COLO829 (cell line): Measurements from ENCODE around the gene PIEZO2.
"Not testable (repeated sequence)": the region's sequence is repeated elsewhere in the genome, so short reads cannot be mapped to it uniquely, and the experiment has no call there.

ENCODE experiments used
- DNase-seq: peaks from one replicate; pipeline ENCODE4 v3.0.0; 2012; ENCODE audit warnings: low spot score

PIEZO2 gene

DNA sequence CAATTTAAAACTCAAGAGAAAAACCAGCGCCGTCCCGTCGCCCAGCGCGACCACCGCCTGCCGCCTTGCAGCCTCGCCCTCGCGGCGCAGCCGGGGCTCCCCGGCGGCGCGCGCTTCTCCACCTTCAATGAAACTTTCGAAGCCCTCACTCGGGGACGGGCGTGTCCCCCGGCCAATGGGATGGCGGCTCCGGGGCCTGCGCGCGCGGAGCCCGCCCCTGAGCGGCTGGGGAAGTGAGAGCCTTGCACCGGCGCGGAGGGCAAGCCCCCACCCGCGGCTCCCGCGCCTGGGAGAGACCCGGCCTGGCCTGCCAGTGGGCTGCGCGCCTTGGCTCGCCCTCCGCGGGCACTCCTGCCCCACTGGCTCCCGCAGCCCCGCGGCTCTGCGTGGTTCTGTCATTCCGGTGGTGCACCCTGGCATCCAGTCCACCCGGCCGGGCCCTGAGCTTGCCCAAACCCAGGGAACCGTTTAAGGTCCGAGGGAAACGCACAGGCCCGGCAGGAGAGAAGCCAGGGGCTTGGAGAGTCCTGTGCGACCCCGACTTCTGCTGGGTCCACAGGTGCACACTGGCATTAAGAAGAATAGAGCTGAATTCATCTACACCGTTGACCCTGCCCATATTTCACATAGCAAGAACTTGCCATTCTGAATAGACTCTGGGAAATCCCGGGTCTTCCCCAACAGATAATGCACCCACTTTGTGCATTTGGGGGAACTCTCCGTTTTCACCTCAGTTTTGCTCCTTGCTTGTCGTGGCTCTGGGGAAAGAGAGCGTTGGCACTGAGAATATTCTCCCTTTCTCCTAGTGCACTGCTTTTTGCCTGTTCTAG lies at the start of gene PIEZO2:
TSS of gene PIEZO2 (minus strand) at position 129 of the 830 bp plus-strand sequence. CDS start 981 bp downstream, outside the sequence.
- DNase-seq = peak; percentile 35

DNA sequence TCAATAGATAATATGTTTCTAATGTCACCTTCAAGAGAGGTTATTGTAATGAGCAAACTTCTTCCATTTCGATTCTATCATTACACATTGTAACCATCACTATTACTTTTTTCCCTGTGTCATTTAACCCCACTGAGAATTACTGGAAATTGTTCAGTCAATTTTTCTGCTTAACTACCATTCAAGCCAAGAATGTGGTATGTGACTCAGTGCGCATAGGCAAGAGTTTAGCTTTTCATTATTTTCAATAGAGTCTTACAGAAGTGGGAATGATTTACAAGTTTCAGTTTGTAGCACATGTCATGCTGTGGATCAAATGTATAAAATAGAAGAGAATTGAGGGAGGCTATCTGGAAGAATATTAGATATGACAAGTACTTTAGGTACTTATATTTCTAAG lies 34.3 kb upstream of the PIEZO2 start:
- DNase-seq = no peak

DNA sequence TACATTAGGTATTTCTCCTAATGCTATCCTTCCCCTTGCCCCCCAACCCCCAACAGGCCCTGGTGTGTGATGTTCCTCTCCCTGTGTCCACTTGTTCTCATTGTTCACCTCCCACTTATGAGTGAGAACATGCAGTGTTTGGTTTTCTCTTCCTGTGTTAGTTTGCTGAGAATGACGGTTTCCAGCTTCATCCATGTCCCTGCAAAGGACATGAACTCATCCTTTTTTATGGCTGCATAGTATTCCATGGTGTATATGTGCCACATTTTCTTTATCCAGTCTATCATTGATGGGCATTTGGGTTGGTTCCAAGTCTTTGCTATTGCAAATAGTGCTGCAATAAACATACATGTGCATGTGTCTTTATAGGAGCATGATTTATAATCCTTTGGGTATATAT lies 32.3 kb upstream of the PIEZO2 start:
- not testable (repeated sequence) for DNase-seq

DNA sequence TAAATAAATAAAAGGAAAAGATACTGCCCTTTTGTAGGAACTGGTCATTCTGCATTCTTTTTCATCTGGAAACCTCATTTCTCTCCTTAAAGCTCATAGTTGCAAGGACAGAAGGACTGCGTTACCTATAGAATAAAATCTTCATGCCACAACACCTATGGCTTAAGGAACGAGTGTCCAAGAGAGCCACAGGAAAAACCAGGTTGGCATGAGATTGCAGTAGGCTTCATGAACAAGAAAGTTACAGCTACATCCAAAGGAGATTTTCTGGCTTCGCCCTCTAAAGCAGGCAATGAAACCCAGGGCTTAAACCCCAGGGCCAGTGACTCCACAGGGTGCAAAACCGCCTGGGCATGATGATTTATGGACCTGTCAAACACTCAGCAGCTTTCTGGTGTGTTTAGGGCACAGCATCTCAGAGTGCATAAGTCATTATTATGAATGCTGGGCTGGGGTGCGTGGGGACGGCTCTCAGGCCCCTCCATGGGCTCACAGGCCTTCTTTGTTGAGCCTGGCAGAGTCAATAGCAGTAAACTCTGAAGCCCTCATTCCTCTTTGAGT lies 30.7 kb upstream of the PIEZO2 start:
- DNase-seq = no peak

DNA sequence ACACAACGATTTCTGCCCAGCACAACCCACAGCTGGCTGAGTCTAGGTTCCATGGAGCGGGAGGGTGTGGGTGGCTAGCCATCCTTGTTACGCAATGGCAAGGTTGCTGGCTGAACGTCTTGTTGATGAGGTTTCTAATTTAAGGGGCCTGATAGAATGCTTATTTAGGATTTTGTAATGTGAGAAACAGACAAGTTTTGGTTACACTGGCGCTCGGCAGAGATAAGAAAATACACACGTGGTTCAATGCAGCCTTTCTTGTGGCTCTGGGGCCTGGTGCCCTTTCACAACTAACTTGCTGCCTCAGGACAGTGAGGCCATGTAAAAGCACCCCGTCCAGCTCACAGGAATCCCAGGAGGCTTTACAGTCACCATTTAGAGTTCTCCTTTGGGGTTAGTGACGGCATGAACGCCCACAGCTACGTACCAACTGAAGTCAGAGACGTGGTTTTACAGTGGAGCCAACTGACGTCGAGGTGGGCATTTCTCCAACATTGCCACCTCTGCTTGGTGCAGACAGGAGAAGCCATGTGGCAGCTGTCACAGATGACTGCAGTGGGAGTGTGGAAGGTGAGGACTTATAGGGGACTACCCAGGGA lies 29.7 kb upstream of the PIEZO2 start:
- DNase-seq = no peak

DNA sequence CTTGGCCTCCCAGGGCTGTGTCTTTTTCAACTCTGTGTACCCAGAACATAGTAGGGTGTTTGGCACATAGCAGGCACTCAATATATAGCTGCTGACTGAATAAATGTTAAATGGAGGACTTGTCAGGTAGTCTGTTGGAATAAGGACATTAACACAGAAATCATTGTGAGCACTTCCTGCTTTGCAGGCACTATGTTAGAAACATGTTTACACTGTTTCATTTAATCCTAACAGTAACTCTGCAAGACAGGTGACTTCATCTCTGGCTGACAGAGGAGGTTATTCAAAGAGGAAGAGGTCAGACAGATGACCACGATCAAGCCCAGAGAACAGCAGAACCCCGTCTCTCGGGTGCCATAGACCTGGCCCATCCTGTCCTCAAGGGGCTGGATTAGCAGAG lies 28.0 kb upstream of the PIEZO2 start:
- DNase-seq = no peak

DNA sequence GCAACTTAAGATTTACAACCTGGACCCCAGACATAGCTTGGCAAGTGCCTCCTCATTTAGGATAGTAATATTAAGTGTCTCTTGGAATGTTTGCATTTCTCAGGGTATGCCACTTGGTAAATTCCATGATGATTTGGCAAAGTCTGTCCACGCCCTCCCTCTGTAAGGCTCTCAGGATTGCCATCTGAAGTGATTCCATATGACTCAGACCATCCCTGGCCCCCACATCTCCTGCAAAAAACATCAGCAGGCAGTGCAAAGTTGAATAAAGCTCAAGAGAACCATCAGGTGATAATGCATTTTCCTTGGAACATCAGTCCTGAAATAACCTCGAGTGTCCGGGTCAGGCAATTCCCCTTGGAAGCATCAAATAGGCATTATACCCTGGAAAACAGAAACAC lies 27.1 kb upstream of the PIEZO2 start:
- DNase-seq = no peak

DNA sequence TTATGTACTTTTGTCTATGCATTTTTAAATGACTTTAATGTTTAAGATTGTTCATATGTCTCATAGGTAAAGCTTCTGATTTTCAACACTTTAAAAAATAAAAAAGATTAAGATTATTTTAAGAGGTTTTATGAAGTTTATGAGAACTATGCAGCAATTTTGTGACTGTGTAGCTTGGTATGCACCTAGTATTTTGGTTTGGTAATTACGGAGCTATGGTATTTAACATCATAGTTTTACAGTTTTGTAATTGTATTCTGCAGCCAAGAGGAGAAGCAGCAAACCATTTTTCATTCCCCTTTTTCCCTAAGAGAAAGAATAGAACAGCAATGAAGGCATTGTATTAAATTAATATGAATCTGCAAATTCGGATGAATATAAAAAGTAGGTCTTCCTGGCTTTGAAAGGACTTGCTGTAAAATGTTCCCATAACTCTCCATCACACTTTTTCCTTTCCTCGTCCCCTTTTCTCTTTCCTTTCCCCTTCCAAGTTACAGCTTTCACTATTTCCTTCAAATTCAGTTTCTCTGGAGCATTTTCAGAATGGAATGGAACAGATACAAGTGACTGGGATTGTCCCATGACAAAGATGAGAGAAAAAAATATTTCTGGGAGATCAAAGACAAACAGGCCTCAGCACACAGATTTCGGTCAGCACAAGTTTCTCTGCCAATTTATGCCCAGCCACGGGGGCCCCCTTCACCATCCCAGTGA lies 26.1 kb upstream of the PIEZO2 start:
- no peak for DNase-seq

DNA sequence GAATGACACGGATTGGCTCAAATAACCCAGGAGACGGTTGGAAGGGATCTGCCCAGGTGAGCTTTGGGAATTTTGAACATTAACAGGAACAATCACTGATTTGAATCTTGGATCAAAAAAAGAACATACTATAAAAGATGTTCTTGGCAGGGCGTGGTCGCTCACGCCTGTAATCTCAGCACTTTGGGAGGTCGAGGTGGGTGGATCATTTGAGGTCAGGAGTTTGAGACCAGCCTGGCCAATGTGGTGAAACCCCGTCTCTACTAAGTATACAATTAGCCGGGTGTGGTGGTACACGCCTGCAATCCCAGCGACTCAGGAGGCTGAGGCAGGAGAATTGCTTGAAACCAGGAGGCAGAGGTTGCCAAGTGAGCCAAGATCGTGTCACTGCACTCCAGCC lies 24.8 kb upstream of the PIEZO2 start:
- DNase-seq = not testable (repeated sequence)

DNA sequence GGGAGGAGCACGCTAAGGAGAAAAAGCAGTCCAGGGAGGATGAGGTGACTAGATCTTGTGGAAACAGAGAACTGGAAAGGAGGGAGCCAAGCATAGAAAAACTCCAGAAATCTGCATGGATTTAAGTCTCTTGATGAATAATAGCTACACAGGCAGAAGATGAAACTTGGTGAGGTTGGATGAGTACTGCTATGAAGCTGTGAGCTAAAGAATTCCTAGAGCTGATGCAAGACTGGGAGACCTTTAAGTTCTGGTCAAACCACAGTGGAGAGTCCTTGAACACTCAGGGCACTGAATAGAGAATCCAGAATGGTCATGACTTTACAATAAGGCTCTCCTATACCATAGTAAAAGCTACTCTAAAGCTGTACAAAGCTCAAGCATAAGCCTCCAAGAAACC lies 18.4 kb upstream of the PIEZO2 start:
- DNase-seq = no peak

DNA sequence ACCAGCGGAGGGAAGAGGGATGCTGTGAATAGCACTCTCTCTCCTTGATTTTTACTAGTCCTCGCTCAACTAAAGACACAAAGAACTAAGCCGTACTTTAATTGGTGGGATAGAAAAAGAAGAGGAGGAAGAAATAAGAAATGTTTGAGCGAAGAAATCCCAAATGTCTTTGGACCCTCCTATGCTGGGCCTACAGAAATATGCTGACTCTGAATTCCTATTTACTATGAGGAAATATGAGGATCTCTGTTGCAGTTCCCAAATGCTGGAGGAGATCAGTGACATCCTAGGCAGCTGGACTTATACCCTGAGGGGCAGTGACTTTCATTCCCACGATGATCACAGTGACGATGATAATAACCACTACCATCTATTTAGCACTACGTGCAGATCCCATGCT lies 16.6 kb upstream of the PIEZO2 start:
- no peak for DNase-seq

DNA sequence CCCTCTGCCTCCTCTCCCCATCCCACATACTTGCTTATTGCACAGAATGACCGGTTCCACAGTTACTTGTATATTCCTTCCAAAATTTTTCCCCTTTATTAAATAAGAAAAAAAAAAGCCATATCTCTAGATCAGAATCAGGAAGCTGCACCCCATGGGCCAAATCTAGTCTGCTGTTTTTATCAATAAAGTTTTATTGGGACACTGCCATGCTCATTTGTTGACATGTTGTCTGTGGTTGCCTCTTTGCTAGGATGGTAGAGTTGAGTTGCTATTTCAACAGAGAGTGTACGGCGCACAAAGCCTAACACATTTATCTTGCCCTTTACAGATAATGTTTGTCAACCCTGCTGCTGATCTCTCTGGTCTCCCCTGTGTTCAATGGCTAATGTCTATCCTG lies 15.8 kb upstream of the PIEZO2 start:
- no peak for DNase-seq

DNA sequence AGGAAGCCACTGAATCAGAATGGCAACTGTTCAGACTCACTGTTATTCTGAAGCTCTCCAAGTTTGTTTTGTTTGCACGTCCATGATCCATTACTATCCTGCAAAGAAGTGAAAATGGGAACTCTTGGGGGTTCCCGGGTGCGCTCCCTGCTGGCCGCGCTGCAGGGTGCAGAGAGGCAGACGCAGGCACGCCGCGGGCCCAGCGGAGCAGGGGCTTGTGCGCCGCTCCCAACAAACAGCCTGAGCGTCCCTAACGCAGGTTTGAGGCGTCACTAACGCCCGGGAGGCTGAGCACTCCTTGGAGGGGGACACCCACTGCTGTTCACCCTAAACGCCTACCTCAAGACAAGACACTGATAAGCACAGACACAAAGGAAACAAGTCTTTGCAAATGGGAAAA lies 14.3 kb upstream of the PIEZO2 start:
- DNase-seq = no peak

DNA sequence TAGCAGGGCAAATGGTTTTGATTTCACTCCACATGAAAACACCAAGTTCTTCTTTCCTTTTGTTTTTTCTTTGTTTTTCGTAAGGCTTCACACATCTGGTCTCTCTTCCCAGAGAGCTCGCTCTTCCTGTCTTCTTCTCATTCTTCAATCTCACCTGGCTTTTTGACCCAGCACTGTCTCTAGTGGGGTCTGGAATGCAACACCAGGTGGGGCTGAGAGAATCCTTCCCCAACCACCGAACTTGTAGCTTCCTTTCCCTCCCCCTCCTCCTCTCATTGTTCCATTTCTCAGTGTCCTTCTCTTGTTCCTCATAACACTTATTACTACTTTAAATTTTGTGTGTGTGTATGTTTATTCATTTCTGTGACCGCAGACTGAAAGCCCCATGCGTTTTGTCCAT lies 13.5 kb upstream of the PIEZO2 start:
- DNase-seq = no peak

DNA sequence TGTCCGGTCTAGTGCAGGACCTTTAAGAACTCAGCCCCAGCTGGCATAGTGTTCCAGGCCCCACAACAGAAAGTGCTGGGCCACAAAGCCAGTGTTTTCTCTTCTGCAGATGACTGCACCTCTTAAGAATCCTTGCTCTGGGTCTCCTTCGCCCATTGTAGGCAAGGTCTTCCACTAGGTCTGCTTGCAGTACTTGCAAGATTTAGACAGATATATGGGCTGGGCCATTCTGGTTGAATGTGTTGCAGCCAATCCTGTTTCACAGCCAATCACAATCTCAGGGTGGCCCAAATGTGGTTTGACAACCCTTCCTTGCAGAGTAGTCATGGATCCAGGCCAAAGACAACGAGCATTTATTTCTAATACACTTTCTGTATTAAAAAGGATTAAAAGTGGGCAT lies 13.1 kb upstream of the PIEZO2 start:
- no peak for DNase-seq

DNA sequence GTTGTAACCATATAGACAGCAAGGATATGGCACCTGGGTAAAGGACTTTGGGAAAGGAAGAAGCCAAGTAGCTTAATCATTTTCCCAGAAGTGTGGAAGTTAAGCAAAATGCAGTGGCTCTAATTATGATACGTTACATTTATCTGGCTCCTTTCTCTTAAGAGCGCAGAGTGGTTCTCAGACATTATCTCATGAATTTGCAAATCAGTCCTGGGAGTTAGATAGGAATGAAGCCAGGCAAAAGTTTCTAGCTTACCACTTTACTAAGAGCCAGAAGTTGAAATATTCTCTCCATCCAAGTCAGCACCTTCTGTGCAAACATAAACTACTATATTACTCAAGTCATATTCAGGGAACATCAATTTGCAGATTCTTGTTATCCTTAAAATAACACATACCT lies 10.9 kb upstream of the PIEZO2 start:
- no peak for DNase-seq

DNA sequence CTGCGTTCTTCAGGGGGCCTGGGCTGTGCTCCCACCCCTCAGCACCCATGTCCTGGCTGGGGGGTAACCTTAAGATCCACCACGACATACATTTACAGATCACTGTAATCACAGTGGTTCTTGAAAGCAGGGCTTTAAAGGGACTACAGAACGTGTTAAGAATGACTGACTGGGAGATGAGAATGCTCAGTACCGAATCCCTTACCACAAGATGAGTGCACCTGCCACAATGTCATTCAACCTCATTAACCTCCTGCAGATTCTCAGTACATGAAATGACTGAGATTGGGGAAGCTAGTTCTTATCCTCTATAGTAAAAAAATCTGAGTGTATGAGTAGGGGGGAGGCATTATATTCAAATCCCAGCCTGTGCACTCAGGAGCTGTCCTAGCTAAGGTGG lies 10.5 kb upstream of the PIEZO2 start:
- DNase-seq = no peak

DNA sequence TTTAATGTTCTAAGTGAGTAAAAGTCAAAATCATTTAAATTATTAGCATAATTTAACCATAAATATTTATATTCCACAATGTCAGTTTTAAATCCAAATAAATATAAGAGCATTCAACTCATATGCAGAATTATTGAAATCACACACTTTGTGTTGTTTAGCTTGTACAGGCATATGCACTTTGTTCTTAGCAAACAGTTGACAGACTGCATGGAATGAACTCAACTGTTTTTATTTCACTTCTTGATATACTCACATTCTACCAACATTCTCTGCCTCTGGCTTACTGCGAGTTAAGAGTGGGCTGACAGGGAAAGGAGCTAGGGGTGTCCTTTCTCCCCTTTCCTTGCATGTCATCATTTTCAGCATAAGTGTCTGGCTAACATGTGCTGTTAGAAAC lies 7.6 kb upstream of the PIEZO2 start:
- DNase-seq = no peak

DNA sequence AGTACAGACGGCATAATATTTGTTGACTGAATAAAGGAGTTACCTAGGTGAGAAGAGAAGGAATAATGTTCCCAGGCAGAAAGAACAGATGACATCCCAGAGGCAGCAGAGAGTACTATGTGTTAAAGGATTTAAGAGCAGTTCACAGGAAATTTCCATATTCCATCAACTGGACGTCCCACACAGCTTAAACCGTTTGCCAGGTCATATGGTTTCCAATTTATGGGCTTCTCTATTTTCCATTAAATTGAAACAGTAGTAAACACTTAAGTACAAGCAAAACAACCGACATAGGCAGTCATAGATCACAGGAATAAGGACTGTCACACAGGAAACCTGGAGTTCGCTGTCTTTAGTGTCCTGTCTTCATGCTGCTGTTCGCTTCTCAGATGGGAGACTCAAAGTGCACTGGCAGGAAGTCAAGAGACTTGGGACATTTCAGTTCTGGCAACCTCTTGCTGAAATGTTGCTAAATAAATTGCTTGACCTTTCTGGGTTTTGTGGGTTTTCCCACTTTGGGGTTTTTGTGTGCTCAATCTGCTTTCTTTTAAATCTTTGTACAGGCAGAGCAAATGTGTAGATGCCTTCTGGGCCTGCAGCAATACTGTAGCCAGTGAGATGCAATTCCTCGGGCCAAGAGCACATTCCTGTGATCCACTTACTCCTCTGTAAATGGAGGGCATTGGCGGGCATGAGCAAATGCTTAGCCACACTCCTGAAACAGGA lies 5.8 kb upstream of the PIEZO2 start:
- no peak for DNase-seq

DNA sequence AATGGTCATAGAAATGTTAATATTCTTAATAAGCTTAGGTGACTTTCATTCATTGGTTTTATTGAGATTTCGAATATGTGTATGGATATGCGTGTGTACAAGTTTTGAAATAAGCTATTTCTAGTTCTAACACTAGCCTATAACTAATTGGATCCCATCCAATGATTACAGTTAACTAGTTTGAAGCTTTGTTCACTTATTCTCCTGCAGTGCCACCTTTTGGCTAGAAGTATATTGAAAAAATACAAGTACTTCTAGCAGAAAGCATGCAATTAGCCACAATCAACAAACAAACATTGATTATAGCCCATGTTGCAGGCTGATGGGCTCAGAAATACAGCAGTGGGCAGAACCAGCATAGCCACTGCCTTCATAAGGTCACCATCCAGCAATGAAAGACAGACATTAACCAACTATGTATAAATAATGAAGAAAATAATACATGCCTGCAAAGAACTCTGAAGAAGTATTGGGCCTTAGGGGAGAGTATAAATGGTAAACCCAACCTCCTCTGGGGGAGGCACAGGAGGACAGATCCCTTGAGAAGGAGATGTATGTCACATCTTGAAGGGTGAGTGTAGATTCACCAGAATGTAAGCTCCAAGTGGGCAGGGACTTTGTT lies 5.1 kb upstream of the PIEZO2 start:
- peak; percentile 35 for DNase-seq

DNA sequence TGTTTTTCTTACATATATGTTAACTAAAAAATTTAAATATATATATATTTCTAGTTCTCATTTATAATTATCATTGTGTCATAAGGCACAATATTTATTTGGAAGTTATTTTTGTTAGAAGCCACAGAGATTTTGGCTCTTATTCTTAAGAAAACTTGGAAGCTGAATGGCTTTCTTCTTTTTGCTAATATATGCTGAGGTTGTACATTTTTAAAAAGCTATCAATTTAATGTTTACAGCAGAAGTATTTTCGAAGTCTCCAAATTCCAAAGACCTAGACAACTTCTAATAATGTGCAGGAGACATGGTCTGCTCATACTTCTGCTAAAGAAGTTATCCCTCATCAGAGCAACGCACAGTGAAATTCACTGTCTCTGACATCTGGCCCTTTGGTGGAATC lies 3.7 kb upstream of the PIEZO2 start:
- DNase-seq = no peak

DNA sequence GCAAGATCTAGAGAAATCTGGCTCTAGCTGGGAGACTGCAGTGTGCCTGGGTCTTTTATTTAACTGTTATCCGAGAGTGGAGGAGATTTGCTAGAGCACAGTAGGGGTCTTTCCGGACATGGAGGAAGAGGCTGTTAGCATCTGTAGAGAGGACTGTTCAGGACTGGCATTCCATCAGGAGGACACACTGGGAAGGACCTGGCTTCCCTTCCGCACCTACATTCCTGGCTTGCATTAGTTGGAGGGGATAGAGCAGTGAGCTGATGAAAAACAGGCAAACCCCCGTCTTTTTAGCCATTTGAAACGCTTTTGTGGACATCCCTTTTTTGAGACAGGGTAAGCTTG lies 874 bp upstream of the PIEZO2 start:
- no peak for DNase-seq
